Loucy (cell line): Measurements from ENCODE around the gene ARHGEF10L.

ENCODE experiments used
- H2AFZ ChIP-seq: fragments of 200-600 bp; sonication (generic); 2 replicates; pipeline ENCODE4 v1.6.0; 2016; ENCODE audit warnings: antibody characterized with exemption, mild to moderate bottlenecking, low read length, moderate library complexity
- H3F3A ChIP-seq: fragments of 200-600 bp; 2 replicates; pipeline ENCODE4 v1.6.0; 2016; ENCODE audit warnings: antibody characterized with exemption, low read depth, mild to moderate bottlenecking
- H3K27me3 ChIP-seq: fragments of 200-600 bp; sonication (generic); 2 replicates; pipeline ENCODE4 v1.6.1; 2014; ENCODE audit warnings: low read length, mild to moderate bottlenecking; ENCODE audit not compliant: insufficient read depth, poor library complexity, severe bottlenecking
- H3K36me3 ChIP-seq: fragments of 200-600 bp; sonication (generic); 2 replicates; pipeline ENCODE4 v1.6.1; 2016; ENCODE audit warnings: low read length; ENCODE audit not compliant: insufficient read depth
- H3K4me1 ChIP-seq: fragments of 200-600 bp; sonication (generic); 2 replicates; pipeline ENCODE4 v1.5.1; 2014; ENCODE audit warnings: low read length, mild to moderate bottlenecking; ENCODE audit not compliant: insufficient read depth, poor library complexity, severe bottlenecking
- H3K4me2 ChIP-seq: fragments of 200-600 bp; sonication (generic); 2 replicates; pipeline ENCODE4 v1.6.0; 2014; ENCODE audit warnings: antibody characterized with exemption, low read length, low read depth, mild to moderate bottlenecking; ENCODE audit not compliant: poor library complexity, severe bottlenecking
- H3K4me3 ChIP-seq: fragments of 200-600 bp; sonication (generic); 2 replicates; pipeline ENCODE4 v1.5.1; 2014; ENCODE audit warnings: low read length, mild to moderate bottlenecking, mixed read lengths; ENCODE audit not compliant: poor library complexity, severe bottlenecking
- H3K79me2 ChIP-seq: fragments of 200-600 bp; sonication (generic); 2 replicates; pipeline ENCODE4 v1.6.1; 2014; ENCODE audit warnings: low read length; ENCODE audit not compliant: insufficient read depth
- H3K9ac ChIP-seq: fragments of 200-600 bp; sonication (generic); 2 replicates; pipeline ENCODE4 v1.6.0; 2014; ENCODE audit warnings: mild to moderate bottlenecking, low read depth, low read length, moderate library complexity; ENCODE audit not compliant: poor library complexity, severe bottlenecking
- H3K9me2 ChIP-seq: fragments of 200-600 bp; sonication (generic); replicated peaks from 2 replicates; pipeline ENCODE4 v1.6.1; 2016; ENCODE audit warnings: low read depth, low read length, mixed read lengths
- H3K9me3 ChIP-seq: fragments of 200-600 bp; sonication (generic); 2 replicates; pipeline ENCODE4 v1.6.1; 2014; ENCODE audit warnings: mild to moderate bottlenecking, antibody characterized with exemption, low read length, low read depth; ENCODE audit not compliant: insufficient read depth
- H4K20me1 ChIP-seq: fragments of 200-600 bp; sonication (generic); 2 replicates; pipeline ENCODE4 v1.6.0; 2014; ENCODE audit warnings: antibody characterized with exemption, low read length, mild to moderate bottlenecking; ENCODE audit not compliant: insufficient read depth, poor library complexity, severe bottlenecking
- CTCF ChIP-seq: fragments of 200-600 bp; sonication (generic); conservative IDR thresholded peaks from 2 replicates; pipeline ENCODE4 v1.5.1; 2014; ENCODE audit warnings: mild to moderate bottlenecking, antibody characterized with exemption, low read length
- EZH2phosphoT487 ChIP-seq: fragments of 200-600 bp; IDR thresholded peaks from 2 replicates; pipeline ENCODE4 v1.6.1; 2018; ENCODE audit warnings: antibody characterized with exemption, mild to moderate bottlenecking, moderate library complexity, borderline replicate concordance

The ARHGEF10L gene

GRCh38 chr1:17668624-17669175, 129.2 kb downstream of the ARHGEF10L start:
- Histone ChIP-seq H3K9me2 (no peaks in the 10 kb centered on the region), H3K27me3 (no peaks in the 10 kb centered on the region), H4K20me1 (no peaks in the 10 kb centered on the region), H3K4me1 (no peaks in the 10 kb centered on the region), H3K4me3 (no peak overlapping the region), H3K9ac (no peak overlapping the region), H3K36me3 (no peaks in the 10 kb centered on the region), H3K4me2 (no peak overlapping the region), H3F3A (no peaks in the 10 kb centered on the region), H3K9me3 (no peaks in the 10 kb centered on the region), H3K79me2 (no peaks in the 10 kb centered on the region), H2AFZ (no peak overlapping the region)
- TF ChIP-seq CTCF, result no peak
- no peak for TF ChIP-seq EZH2phosphoT487

GRCh38 chr1:17669305-17669704, 129.8 kb downstream of the ARHGEF10L start:
- Histone ChIP-seq H3K9me2 (no peaks in the 10 kb centered on the region), H3K27me3 (no peaks in the 10 kb centered on the region), H3K36me3 (no peaks in the 10 kb centered on the region), H3K4me2 (no peak overlapping the region), H3K9ac (no peak overlapping the region), H3K4me1 (no peaks in the 10 kb centered on the region), H3K9me3 (no peaks in the 10 kb centered on the region), H3K4me3 (no peak overlapping the region), H3F3A (no peaks in the 10 kb centered on the region), H4K20me1 (no peaks in the 10 kb centered on the region), H2AFZ (no peak overlapping the region), H3K79me2 (no peaks in the 10 kb centered on the region)
- no peak for TF ChIP-seq CTCF
- TF ChIP-seq EZH2phosphoT487, result no peak

GRCh38 chr1:17669866-17670451, 130.5 kb downstream of the ARHGEF10L start:
- H3K27me3 ChIP-seq, result no peaks in the 10 kb centered on the region
- H2AFZ ChIP-seq, result no peak overlapping the region
- H3K4me3 ChIP-seq, result no peak overlapping the region
- H4K20me1 ChIP-seq, result no peaks in the 10 kb centered on the region
- no peak overlapping the region for H3K4me2 ChIP-seq
- H3K9me2 ChIP-seq, result no peaks in the 10 kb centered on the region
- H3K9me3 ChIP-seq, result no peaks in the 10 kb centered on the region
- H3K79me2 ChIP-seq, result no peaks in the 10 kb centered on the region
- H3K9ac ChIP-seq, result no peak overlapping the region
- H3F3A ChIP-seq, result no peaks in the 10 kb centered on the region
- no peaks in the 10 kb centered on the region for H3K36me3 ChIP-seq
- H3K4me1 ChIP-seq, result no peaks in the 10 kb centered on the region
- TF ChIP-seq EZH2phosphoT487 (no peak), CTCF (no peak)
